ENCODE data around the gene POPDC2.
A peak's percentile ranks its signal among the peaks of the same experiment; 100 is the strongest.

The POPDC2 gene

DNA sequence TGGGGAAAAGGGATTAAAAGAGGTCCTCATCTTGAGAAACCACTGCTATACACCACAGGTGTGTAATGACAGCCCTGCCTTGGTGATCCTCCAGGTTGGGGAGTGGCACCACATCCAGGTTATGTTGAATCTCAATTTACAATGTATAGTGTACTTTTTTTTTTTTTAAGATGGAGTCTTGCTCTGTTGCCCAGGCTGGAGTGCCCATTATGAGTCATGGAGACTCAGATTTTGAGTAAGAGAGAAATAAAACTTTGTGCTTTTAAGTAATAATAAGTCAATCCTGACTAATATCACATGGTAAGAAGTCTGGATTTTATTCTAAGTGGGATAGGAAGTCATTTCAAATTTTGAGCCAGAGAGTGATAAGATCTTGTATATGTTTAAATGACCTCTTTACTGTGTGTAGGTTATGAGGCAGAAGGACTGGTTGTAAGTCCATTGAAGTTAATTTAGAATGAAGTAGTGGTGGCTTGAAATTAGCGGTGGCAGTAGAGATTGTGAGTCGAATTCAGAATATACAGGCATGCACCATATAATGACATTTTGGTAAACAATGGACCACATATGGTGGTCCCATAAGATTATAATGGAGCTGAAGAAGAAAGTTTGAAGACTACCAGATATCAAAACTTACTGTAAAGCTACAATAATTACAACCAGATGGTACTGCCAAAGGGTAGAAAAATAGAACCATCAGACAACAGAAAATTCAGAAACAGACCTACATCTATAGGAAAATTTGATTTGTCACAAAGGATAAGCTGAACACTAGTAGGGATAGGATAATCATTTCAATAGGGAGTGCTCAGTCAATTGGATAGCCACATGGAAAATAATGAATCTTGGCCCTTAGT lies 20.7 kb downstream of the POPDC2 start:
- peak; percentile 54 for DNase-seq (ENCODE audit: low read depth)

DNA sequence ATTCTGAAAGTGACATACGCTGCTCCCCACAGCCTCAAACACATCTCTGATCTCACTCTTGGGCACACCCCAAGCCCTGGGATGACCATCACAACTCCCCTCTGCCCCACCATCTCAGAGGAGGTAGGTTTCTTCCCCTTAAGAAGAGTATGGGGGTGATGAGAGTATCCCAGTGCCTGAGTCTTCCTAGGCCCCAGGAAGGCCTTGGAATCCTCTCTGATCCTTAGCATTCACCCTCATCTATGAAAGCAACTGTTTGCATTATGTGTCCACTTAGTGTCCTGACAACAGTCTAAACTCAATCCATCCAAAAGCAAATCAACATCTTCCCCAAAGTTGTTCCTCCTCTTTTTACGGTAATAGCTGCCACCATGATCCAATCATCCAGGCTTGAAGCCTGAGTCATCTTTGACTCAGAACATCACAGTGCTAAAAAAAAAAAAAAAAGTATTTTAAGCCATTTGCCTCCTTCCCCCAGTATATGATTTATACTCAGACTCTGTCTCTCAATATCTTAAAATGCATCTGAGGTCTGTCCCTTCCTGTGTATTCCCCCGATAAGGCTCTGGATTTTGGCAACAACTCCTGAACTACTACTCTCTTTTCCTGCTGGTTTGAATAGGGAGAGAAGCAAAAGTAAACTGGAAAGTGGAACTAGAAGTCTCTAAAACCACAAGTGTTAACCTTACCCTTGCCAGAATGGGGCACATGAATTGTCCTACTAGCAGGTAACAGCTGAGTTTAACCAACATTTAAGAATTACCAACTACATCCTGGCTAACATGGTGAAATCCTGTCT lies 22.5 kb downstream of the POPDC2 start:
- DNase-seq (ENCODE audit: low read depth), result peak; percentile 90

DNA sequence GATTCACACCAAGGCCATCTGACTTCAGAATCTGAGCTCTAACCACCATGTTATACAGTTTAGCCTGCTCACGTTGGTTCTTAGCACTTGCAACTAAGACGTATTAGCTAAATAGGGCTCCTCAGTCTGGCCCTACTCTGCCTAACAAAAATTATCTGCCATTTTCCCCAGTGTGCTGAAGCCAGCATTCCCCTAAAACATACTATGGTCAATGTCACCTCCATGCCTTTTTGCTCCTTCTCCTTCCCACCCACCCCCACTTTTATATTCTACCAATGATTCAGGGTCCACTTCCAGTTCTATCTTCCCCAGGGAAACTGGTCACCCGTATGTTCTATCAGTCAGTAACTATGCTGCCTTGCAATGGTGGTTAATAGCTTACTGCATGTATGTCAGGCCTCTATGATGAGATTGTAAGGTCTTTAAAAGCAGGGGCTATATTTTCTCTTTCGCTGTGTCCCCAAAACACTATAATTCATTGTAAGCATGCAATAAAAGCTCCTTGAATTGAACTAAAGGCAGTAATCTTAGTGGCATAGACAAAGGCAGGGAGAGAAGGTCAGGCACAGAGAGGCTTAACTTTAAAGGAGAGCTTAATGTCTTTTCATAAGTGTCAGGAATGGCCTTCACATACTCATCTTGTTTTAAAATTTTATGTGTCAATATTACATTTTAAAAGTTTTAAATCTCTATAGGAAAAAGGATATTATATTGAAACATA lies 23.3 kb downstream of the POPDC2 start:
- DNase-seq (ENCODE audit: low read depth), result no peak

DNA sequence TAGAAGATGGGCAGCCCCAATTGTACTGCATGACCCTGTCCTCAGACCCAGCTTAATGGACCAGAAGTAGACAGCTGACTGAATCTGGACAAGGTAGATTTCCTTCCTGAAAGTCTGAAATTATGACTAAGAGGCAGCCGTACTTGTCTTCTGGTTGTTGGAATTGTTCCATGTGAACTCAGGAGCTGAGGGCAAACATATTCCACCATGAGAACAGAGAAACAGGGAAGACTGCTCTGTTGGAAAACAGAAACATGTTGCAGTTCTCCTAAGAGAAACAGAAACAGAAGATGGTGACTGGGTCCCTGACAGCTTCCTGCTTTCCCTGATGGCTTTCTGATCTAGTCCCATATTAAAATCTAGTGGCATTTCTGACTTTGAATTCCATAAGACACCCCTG lies 24.1 kb downstream of the POPDC2 start:
- peak; percentile 37 for DNase-seq (ENCODE audit: low read depth)

DNA sequence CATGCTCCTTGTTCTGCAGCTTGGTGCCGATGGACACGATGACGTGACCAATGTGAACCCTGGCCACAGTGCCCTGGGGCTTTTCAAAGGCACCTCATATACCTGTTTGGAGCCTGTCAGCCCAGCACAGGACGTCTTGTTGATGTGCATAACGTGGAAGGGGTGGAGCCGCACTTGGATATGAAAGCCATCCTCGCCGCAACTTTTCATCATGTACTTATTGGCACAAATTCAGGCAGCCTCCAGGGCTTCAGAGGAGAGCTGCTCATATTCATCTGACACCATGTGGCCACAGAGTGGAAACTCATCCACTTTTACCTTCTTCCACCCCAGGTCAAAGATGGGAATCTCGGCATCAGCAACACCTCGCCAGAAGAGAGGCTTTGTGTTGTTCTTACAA lies 24.7 kb downstream of the POPDC2 start:
- no peak for DNase-seq (ENCODE audit: low read depth)

DNA sequence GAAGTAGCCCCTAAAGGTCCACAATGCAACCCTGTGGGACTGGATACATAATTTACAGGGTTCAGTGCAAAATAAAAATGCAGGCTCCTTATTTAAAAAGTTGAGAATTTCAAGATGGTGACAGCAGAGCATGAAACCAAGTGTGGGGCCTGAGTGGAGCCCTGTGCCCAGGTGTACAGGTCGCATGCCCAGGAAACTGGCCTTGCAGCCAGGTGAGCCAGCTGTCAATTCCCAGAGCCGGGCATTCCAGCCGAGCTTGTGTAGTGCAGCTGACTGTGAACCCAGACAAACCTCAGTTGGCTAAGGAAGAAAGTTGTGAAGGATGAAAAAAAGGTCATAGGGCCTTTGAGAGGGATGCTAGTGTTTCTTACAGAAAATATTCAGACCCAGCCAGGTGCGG lies 27.6 kb downstream of the POPDC2 start:
- no peak for DNase-seq (ENCODE audit: low read depth)

DNA sequence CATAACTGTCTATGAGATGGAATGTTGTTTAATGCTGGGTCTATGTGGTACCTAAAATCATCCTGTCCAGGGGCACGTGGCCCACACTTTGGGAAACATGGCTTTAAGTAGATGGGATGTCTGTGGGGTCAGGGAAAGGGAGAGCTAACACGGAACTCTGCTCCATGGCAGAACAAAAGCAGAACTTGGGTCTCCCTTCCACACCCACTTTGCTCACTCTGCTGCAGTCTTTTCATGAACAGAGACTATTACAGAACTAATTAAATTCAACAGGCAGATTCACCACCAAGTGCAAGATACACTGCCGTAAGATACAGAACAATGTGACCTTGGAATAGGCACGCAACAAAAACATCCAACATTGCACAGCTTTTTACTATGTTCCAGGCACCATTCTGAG lies 28.2 kb downstream of the POPDC2 start:
- DNase-seq (ENCODE audit: low read depth), result no peak

DNA sequence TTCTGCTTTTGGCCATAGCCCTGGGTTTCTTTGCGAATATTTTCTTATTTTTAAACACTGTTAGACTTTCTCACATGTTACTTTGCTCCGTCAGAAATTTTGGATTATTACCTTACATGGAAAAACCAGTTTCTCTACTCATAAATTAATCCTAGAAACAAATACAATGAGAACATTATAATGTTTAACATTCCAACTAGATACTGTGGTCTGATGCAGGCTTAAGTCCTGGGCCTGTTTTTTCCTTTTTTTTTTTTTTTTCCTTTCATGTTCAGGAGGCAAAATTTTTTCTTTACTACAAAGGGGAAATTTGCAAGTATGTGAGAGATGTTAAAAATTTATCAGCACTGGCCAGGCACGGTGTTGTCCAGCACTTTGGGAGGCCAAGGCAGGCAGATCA lies 28.9 kb downstream of the POPDC2 start:
- DNase-seq (ENCODE audit: low read depth), result no peak

DNA sequence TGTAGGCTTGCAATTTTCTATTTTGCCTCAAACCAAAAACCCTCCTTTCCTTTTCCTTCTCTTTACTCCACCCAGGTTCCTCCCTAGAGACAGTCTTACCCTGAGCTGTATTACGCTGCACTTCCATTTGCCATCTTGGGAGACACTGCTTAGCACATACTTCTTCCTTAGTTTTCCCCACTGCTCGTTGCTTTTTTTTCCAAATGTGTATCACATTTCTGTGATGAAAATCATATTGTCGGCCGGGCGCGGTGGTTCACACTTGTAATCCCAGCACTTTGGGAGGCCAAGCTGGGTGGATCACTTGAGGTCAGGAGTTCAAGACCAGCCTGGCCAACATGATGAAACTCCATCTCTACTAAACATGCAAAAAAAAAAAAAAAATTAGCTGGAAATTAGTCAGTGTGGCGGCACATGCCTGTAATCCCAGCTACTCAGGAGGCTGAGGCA lies 29.5 kb downstream of the POPDC2 start:
- no peak for DNase-seq (ENCODE audit: low read depth)

DNA sequence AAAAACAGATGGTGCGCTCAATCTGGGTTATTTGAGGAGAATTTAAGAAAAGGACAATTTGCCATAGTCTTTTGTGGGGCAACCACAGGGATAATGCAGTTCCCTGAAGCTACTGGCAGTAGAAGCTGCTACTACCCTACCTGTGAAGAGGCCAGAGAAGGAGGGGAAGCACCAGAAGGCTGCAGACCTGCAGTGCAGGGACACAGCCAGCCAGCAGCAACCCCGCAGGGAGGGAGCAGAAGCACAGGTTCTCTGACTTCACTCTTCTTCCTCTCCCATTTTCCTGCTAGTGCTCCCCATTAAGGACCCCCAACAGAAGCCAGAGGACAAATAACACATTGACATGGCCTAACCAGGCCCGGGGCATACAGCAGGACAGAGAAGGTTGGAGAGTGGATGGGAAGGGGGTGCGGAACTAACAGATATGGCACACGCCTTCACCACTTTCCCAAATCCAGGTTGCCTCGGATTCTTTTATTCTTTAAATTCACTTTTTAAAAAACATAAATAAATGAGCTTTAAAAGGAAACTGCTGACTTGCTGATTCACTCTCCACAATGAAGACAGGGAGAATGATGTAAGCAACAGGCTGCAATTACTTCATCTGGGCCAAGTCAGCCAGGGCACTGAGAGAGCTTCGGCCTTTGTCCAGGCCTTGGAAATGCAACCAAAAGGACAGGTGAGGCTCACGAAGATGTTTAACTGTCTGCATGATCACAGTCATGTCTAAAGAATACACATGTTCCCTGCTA lies 30.1 kb downstream of the POPDC2 start:
- peak; percentile 43 for DNase-seq (ENCODE audit: low read depth)

DNA sequence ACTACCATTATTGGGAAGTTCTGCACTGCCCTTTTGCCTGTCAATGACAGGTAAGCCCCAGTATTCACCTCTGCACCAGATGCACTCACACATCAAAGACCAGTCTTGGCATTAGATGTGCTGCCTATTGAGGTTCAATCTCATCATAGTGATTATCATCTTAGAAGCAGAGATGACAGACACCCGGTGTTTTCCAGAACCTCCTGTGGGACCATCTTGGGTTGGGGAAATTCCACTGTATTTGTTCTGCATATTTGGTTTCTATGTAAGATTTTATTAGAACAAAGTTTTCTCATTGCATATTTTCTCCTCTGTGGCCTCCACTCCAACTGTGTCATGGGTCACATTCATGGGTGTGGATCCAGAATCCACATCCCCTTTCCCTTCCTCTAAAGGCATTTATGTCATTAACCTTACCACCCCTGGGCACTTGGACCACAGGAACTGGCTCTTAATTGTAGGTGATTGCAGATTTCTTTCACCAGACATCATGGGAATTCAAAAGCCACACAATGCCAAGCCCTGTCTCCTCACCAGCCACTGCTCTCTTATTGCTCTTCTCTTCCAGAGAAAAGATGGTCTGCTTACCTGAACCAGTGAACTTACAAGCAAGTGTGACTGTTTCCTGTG lies 31.5 kb downstream of the POPDC2 start:
- no peak for DNase-seq (ENCODE audit: low read depth)

DNA sequence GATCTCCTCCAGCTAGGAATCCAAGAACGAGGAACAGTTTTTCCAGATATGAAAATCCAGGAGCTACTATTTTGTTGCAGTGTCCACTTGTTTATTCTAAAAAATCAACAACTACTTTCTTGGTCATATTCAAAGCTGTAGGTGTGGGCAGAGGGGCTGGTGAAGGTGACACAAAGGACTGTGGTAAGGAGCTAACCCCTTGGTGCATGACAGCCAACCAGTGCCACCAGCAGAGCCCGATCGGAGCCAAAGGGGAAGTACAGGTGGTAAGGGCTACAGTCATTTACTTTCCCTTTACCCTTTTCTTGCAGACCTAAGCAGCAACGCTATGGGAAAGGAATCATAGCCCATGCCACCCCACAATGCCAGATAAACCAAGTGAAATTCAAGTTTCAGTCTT lies 32.0 kb downstream of the POPDC2 start:
- no peak for DNase-seq (ENCODE audit: low read depth)

DNA sequence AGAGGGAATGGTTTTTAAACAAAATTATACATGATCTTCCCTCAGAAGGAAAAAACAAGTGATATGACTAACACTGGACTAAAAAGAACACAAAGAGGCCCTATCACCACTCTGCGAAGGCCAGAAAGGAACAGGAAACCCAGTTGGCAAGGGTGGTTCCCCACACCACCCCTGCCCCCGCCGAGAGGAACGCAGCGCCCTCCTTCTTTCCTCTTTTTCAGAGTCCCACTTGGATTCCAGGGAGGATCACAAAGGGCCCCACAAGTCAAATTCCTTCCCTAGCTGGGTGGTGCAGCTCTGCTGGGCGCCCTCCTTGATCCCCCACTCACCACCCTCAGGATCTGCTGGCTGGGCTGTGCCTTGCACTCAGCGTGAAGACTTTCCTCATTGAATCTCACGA lies 32.9 kb downstream of the POPDC2 start:
- no peak for DNase-seq (ENCODE audit: low read depth)

DNA sequence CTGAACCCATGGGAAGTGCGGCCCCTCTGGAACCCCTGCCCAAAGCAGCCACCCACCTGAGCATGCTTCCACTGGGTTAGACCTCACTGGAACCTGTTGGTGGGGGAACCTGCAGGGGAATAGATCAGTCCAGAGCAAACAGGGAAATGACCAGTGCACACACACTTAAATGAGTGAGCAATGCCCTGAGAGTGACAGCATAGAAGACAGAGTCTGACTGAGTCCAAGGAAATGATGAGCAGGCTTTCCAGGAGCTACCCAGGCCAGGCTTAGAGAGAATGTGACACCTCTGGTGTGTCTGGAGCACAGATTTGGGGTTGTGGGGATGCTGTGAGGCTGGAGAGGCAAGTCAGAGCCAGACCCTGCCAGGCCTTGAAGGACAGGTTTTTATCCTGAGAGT lies 34.2 kb downstream of the POPDC2 start:
- no peak for DNase-seq (ENCODE audit: low read depth)

DNA sequence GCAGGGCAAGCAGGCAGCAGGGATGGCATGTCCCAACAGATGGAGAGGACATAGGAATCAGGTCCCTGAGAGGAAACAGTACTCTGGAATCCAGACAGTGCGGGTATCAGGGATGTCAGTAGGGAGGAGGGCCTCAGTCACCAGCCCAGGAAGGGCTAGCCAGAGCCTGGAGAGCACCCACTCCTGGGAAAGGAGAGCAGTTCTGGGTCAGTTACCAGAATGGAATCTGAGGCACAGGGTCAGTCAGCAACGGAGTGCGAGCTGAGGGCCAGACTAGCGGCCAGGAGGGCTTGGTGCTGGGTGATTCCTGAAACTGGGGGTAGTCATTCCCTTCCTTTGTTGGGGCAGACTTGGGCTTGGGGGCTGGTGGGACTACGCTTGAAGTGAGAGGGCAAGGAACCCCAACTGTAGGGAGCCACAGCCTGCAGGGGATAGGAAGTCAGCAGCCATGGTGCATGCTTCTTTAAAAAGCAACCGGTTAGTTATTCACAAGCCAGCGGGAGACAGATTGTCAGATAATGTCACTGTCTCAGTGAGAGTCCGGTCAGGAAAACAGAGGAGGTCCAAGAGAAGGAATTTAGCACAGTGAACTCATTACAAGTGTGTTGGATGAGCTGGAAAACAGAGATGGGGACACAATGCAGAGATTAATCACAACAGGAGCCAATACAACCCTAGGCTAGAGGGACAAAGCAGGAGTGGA lies 34.8 kb downstream of the POPDC2 start:
- no peak for DNase-seq (ENCODE audit: low read depth)

DNA sequence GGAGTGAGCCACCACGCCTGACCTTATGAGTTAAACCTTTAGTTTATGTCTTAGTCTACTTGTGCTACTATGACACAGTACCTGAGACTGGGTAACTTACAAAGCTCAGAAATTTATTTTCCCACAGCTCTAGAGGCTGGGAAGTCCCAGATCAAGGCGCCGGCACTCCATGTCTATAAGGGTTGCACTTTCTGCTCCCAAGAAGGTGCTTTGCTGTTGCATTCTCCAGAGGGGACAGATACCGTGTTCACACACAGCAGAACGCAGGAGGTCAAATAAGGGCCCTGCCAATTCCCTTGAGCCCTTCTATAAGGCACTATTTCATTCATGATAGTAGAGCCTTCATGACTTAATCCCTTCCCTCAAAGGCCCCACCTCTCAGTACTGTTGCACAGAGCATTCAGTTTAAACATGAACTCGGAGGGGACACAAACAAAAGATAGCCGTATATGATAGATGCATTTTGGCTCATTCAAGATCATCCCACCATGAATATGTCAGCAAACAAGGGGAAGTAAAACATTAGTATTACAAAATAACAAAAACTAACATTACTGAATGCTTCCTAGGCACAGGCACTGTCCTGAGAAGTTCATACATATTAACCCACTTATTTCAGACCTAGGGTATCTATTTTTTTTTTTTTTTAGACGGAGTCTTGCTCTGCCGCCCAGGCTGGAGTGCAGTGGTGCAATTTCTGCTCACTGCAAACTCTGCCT lies 36.2 kb downstream of the POPDC2 start:
- DNase-seq (ENCODE audit: low read depth), result no peak

DNA sequence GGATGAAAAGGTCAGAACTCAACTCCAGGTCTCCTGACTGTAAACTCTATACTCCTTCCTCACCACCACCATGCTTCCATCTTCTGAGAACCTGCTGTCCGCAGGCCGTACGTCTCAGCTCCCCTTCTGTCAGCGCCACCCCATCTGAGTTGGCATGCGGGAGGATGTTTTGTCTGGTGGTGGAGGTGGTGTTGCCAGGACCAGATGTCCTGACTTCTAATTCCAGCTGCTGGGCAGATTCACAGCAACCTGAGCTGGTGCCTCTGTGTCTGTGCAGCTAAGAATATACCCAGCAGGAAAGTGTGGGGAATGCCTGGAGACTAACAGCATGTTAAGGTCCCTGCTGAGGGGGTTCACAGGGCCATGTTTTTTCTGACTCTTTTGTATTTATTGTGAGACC lies 39.5 kb downstream of the POPDC2 start:
- DNase-seq (ENCODE audit: low read depth), result no peak

DNA sequence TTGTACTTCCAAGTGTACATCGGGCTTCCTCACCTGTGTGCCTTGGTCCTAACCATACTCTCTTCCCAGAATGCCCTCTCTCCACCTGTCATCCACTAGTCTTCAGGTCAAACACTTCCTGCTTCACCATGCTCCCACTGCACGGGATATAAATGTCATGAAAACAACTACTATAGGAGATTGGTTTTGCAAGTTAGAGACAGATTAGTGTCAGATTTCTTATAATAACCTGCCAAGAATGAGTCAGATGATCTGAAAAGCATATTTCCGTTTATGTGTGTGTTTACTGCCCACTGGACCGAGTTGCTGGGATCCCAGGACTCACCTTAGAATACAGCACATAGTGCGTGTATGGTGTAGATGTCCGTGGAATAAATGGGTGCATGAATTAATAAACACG lies 41.3 kb downstream of the POPDC2 start:
- no peak for DNase-seq (ENCODE audit: low read depth)

DNA sequence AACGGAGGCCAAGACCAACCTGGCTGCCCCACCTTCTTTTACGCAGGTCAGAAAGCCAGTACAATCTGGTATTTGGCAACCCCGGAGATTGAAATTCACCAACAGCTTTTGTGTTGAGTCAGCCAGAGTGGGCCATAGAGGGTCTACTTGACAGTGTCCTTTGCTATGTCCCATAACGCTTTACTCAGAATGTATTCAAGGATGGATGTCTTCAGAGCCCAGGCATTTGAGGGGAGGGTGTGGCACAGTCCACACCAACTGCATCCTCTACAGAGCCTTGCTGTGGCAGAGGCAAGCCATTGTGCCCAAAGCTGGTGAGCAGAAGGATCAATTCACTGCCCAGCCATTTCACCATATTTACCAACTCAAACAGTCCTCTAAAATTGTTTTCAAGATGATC lies 44.3 kb downstream of the POPDC2 start:
- no peak for DNase-seq (ENCODE audit: low read depth)

DNA sequence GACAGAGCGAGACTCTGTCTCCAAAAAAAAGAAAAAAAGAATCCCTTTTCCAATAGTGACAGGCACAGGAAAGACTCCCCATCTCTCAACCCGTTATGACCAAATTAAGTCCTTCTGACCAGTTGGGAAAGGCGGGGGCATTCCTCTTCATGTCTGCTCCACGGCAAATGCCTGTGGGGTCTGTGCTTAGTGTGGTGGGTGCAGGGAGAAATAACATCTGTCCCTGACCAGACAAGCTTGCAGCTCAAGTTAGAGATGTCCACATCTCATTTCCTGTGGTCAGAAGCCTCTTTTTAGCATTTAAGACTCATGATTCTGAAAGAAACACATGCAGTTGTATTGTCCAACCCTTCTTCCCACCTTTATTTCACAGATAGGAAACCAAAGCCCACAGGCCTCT lies 46.5 kb downstream of the POPDC2 start:
- DNase-seq (ENCODE audit: low read depth), result no peak

All from ELR (cell line).